SK-N-SH (cell line): ENCODE measurements around the gene ZNF407. TPM values are rescaled to one million over a fixed set of nuclear protein-coding genes. Genes with fewer than 3 reads are reported as not detected.

Source experiments
- CTCF ChIA-PET: fragments of 300-600, 350-600 bp; formaldehyde crosslinking; extraction: SDS; loops from one replicate; lab custom pipeline; 2021; lab: Yijun Ruan, JAX
- POLR2A ChIA-PET: fragments of 350-600 bp; sonication (Branson Sonifier 250); formaldehyde crosslinking; extraction: SDS; loops from one replicate; lab custom pipeline; 2020; ENCODE audit warnings: antibody characterized with exemption, inconsistent platforms; lab: Yijun Ruan, JAX
- DNase-seq: peaks from one replicate; pipeline ENCODE4 v3.0.0; 2012
- H2AFZ ChIP-seq: fragments of 200-600 bp; sonication (generic); 2 replicates; pipeline ENCODE4 v1.8.1; 2016; ENCODE audit warnings: antibody characterized with exemption, mild to moderate bottlenecking, low read depth
- H3F3A ChIP-seq: fragments of 200-600 bp; sonication (generic); replicated peaks from 2 replicates; pipeline ENCODE3; 2016; ENCODE audit warnings: antibody characterized with exemption, mild to moderate bottlenecking; ENCODE audit not compliant: insufficient read depth
- H3K27ac ChIP-seq, 2 experiments: fragments of 200-500 bp in 1 of 2; fragments of 200-600 bp in 1 of 2; sonication (Bioruptor generic) in 1 of 2; sonication (generic), shearing (Covaris generic) in 1 of 2; 2 replicates each; pipeline versions ENCODE4 v1.5.1 to v1.6.1; 2014 to 2016; ENCODE audit warnings: low read depth in 2 of 2, inconsistent platforms in 1 of 2, low read length in 1 of 2, mild to moderate bottlenecking in 1 of 2, mixed read lengths in 1 of 2
- H3K27me3 ChIP-seq: fragments of 200-600 bp; sonication (generic), shearing (Covaris generic); 2 replicates; pipeline ENCODE4 v1.6.1; 2016; ENCODE audit warnings: mixed run types; ENCODE audit not compliant: insufficient read depth
- H3K36me3 ChIP-seq, 2 experiments: fragments of 200-500 bp in 1 of 2; fragments of 200-600 bp in 1 of 2; sonication (Bioruptor generic) in 1 of 2; sonication (generic) in 1 of 2; replicated peaks in 1 of 2; 2 replicates each; pipeline versions ENCODE3 to v1.5.1; 2014 to 2016; ENCODE audit warnings: low read length in 1 of 2, mild to moderate bottlenecking in 1 of 2; ENCODE audit not compliant: insufficient read depth in 2 of 2, control insufficient read depth in 1 of 2
- H3K4me1 ChIP-seq, 2 experiments: fragments of 200-500 bp in 1 of 2; fragments of 200-600 bp in 1 of 2; sonication (Bioruptor generic) in 1 of 2; sonication (generic), shearing (Covaris generic) in 1 of 2; 2 replicates each; pipeline versions ENCODE4 v1.5.1 to v1.6.1; 2014 to 2016; ENCODE audit warnings: low read depth in 1 of 2, low read length in 1 of 2, mixed run types in 1 of 2; ENCODE audit not compliant: insufficient read depth in 2 of 2, control insufficient read depth in 1 of 2
- H3K4me2 ChIP-seq: fragments of 200-600 bp; sonication (generic), shearing (Covaris generic); 2 replicates; pipeline ENCODE4 v1.6.1; 2017; ENCODE audit warnings: mixed run types
- H3K4me3 ChIP-seq, 2 experiments: fragments of 200-500 bp in 1 of 2; fragments of 200-600 bp in 1 of 2; sonication (Bioruptor generic) in 1 of 2; sonication (generic), shearing (Covaris generic) in 1 of 2; 2 replicates each; pipeline versions ENCODE4 v1.5.1 to v1.8.1; 2014 to 2016; ENCODE audit warnings: low read depth in 2 of 2, inconsistent platforms in 1 of 2, low read length in 1 of 2, mild to moderate bottlenecking in 1 of 2, mixed read lengths in 1 of 2, moderate library complexity in 1 of 2
- H3K79me2 ChIP-seq: fragments of 200-600 bp; sonication (generic); 2 replicates; pipeline ENCODE4 v1.8.1; 2017; ENCODE audit warnings: mild to moderate bottlenecking; ENCODE audit not compliant: insufficient read depth
- H3K9ac ChIP-seq: fragments of 200-600 bp; sonication (generic); 2 replicates; pipeline ENCODE4 v1.6.1; 2017; ENCODE audit warnings: mixed run types
- H3K9me2 ChIP-seq: fragments of 200-600 bp; sonication (generic); 2 replicates; pipeline ENCODE4 v1.6.1; 2017; ENCODE audit warnings: mixed run types
- H3K9me3 ChIP-seq: fragments of 200-600 bp; sonication (generic); 2 replicates; pipeline ENCODE4 v1.6.1; 2017; ENCODE audit warnings: mixed run types, mild to moderate bottlenecking, moderate library complexity
- H4K20me1 ChIP-seq: fragments of 200-600 bp; sonication (generic); 2 replicates; pipeline ENCODE4 v1.6.1; 2017; ENCODE audit warnings: mild to moderate bottlenecking, mixed run types; ENCODE audit not compliant: insufficient read depth
- GABPA ChIP-seq: IDR thresholded peaks from 2 replicates; pipeline ENCODE4 v1.4.0; 2012; ENCODE audit warnings: low read depth, mild to moderate bottlenecking
- PBX3 ChIP-seq: IDR thresholded peaks from 2 replicates; pipeline ENCODE4; 2012
- RCOR1 ChIP-seq: fragments of 150-350 bp; IDR thresholded peaks from 2 replicates; pipeline ENCODE4 v1.6.1; 2017; ENCODE audit warnings: antibody characterized with exemption, low read length
- RFX5 ChIP-seq: IDR thresholded peaks from 2 replicates; pipeline ENCODE4 v1.6.1; 2012; ENCODE audit warnings: mild to moderate bottlenecking, improper control_type of control experiment, low read length
- SMC3 ChIP-seq: IDR thresholded peaks from 2 replicates; pipeline ENCODE4 v1.6.1; 2012; ENCODE audit warnings: low read depth, low read length, improper control_type of control experiment
- USF1 ChIP-seq: IDR thresholded peaks from 2 replicates; pipeline ENCODE4 v1.4.0; 2012; ENCODE audit warnings: low read depth, borderline replicate concordance
- USF2 ChIP-seq: fragments of 150-350 bp; IDR thresholded peaks from 2 replicates; pipeline ENCODE4 v1.6.1; 2017; ENCODE audit warnings: antibody characterized with exemption, low read length, low read depth, borderline replicate concordance
- ZBTB33 ChIP-seq: IDR thresholded peaks from 2 replicates; pipeline ENCODE4 v1.4.0; 2012; ENCODE audit warnings: low read depth, borderline replicate concordance
- WGBS: methylation state at CpG from one replicate; pipeline ENCODE4 v1.1.6; 2017; ENCODE audit warnings: low lambda C conversion rate; 5-methylcytosine and 5-hydroxymethylcytosine counted together
- polyA plus RNA-seq, 3 experiments: library from polyadenylated mRNA; depleted of rRNA; stranded (reverse); fragments of >200 nt; gene quantifications; 2 replicates each; pipeline ENCODE4 v1.2.3, GENCODE V29; 2012

The ZNF407 gene
- polyA plus RNA-seq, 1 of the 3 experiments (the other 2 are of a cell fraction), result 2.6 TPM

- no peak for TF ChIP-seq ZBTB33
Measured at GRCh38 chr18:74832381-74832780, 234.7 kb downstream of the ZNF407 start (continued).

GRCh38 chr18:74832999-74833398, 235.3 kb downstream of the ZNF407 start:
- H3K27ac ChIP-seq, result no peak overlapping the region
- CTCF ChIA-PET, result interaction anchor here (0.5 to 1.1 kb wide), 2 partner anchors 13 to 413 kb away, joined by 3 read pairs; no protein-coding TSS in a partner anchor
- H3K79me2 ChIP-seq, result no peaks in the 10 kb centered on the region
- H3K4me1 ChIP-seq, result peaks cover 8 to 16% of the 10 kb centered on the region in 2 experiments
- TF ChIP-seq PBX3, result no peak
- no peak for TF ChIP-seq RCOR1
- no peak for TF ChIP-seq SMC3
- TF ChIP-seq USF2, result no peak
- no peak for TF ChIP-seq USF1
- TF ChIP-seq GABPA, result no peak
- no peak for TF ChIP-seq RFX5
- no peaks in the 10 kb centered on the region for H4K20me1 ChIP-seq
- H3K9me2 ChIP-seq, result no peaks in the 10 kb centered on the region
- no peak overlapping the region for H3K9ac ChIP-seq
- peaks cover 14% of the 10 kb centered on the region for H3F3A ChIP-seq
- H3K27me3 ChIP-seq, result no peaks in the 10 kb centered on the region
- H2AFZ ChIP-seq, result no peak overlapping the region
- no peaks in the 10 kb centered on the region for H3K36me3 ChIP-seq
- H3K4me3 ChIP-seq, result no peak overlapping the region
- DNase-seq, result no peak
- H3K9me3 ChIP-seq, result no peaks in the 10 kb centered on the region
- POLR2A ChIA-PET, result no interaction called here
- WGBS, result 100% methylated on average over 1 of the region's 1 CpG
- no peak overlapping the region for H3K4me2 ChIP-seq
